ENCODE measurements around the gene DYNC2I2.

DNA sequence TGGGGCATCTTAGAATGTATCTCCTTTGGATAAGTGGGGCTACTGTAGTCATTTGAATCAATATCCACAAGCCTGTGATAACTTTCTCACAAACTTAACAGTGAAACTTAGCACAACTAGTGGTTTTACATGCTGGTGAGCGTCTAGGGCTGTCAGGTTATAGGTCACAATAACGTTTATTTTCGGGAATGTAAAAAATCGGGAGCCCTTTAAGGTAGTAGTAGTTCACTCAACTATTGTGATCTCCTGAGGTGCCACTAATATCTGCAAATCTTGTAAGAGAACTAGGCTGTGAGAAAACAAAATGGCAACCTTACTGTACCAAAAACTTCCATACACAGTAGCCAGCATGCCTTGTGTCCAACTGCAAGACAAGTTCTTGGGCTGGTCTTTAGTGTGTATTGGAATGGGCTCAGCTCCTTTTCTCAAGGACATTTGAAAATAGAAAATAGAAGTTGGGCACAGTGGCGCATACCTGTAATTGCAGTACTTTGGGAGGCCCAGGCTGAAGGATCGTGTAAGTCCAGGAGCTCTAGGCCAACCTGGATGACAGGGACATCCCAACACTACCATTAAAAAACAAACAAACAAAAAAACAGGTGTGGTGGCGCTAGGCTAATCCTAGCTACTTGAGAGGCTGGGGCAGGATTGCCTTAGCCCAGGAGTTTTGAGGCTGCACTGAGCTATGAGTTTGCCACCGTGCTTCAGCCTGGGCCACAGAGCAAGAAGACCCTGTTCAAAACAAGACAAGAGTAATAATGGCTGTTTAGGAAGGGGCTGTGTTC lies 40.5 kb upstream of the DYNC2I2 start:
- no peak for TF ChIP-seq EZH2phosphoT487 (IDR thresholded peaks at IDR 0.05; ENCODE audit: borderline replicate concordance, low read depth)
- TF ChIP-seq, protein P1, sequence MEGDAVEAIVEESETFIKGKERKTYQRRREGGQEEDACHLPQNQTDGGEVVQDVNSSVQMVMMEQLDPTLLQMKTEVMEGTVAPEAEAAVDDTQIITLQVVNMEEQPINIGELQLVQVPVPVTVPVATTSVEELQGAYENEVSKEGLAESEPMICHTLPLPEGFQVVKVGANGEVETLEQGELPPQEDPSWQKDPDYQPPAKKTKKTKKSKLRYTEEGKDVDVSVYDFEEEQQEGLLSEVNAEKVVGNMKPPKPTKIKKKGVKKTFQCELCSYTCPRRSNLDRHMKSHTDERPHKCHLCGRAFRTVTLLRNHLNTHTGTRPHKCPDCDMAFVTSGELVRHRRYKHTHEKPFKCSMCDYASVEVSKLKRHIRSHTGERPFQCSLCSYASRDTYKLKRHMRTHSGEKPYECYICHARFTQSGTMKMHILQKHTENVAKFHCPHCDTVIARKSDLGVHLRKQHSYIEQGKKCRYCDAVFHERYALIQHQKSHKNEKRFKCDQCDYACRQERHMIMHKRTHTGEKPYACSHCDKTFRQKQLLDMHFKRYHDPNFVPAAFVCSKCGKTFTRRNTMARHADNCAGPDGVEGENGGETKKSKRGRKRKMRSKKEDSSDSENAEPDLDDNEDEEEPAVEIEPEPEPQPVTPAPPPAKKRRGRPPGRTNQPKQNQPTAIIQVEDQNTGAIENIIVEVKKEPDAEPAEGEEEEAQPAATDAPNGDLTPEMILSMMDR (IDR thresholded peaks at IDR 0.05) = no peak
- no peak for TF ChIP-seq JUND (IDR thresholded peaks at IDR 0.05)
- TF ChIP-seq, protein P2, sequence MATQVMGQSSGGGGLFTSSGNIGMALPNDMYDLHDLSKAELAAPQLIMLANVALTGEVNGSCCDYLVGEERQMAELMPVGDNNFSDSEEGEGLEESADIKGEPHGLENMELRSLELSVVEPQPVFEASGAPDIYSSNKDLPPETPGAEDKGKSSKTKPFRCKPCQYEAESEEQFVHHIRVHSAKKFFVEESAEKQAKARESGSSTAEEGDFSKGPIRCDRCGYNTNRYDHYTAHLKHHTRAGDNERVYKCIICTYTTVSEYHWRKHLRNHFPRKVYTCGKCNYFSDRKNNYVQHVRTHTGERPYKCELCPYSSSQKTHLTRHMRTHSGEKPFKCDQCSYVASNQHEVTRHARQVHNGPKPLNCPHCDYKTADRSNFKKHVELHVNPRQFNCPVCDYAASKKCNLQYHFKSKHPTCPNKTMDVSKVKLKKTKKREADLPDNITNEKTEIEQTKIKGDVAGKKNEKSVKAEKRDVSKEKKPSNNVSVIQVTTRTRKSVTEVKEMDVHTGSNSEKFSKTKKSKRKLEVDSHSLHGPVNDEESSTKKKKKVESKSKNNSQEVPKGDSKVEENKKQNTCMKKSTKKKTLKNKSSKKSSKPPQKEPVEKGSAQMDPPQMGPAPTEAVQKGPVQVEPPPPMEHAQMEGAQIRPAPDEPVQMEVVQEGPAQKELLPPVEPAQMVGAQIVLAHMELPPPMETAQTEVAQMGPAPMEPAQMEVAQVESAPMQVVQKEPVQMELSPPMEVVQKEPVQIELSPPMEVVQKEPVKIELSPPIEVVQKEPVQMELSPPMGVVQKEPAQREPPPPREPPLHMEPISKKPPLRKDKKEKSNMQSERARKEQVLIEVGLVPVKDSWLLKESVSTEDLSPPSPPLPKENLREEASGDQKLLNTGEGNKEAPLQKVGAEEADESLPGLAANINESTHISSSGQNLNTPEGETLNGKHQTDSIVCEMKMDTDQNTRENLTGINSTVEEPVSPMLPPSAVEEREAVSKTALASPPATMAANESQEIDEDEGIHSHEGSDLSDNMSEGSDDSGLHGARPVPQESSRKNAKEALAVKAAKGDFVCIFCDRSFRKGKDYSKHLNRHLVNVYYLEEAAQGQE (IDR thresholded peaks at IDR 0.05; ENCODE audit: low read depth, low read length) = no peak
- no peak for TF ChIP-seq RFX5 (IDR thresholded peaks at IDR 0.05; ENCODE audit: low read length)
- TF ChIP-seq, protein P3, sequence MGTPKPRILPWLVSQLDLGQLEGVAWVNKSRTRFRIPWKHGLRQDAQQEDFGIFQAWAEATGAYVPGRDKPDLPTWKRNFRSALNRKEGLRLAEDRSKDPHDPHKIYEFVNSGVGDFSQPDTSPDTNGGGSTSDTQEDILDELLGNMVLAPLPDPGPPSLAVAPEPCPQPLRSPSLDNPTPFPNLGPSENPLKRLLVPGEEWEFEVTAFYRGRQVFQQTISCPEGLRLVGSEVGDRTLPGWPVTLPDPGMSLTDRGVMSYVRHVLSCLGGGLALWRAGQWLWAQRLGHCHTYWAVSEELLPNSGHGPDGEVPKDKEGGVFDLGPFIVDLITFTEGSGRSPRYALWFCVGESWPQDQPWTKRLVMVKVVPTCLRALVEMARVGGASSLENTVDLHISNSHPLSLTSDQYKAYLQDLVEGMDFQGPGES (IDR thresholded peaks at IDR 0.05; ENCODE audit: low read depth, low read length) = no peak
- TF ChIP-seq, protein P4, sequence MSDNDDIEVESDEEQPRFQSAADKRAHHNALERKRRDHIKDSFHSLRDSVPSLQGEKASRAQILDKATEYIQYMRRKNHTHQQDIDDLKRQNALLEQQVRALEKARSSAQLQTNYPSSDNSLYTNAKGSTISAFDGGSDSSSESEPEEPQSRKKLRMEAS (IDR thresholded peaks at IDR 0.05; ENCODE audit: low read depth) = no peak
- no peak for TF ChIP-seq TAF1 (IDR thresholded peaks at IDR 0.05; ENCODE audit: borderline replicate concordance, low read depth, low read length)
- TF ChIP-seq RAD21 (IDR thresholded peaks at IDR 0.05; ENCODE audit: low read length) = no peak
- TF ChIP-seq, protein P5, sequence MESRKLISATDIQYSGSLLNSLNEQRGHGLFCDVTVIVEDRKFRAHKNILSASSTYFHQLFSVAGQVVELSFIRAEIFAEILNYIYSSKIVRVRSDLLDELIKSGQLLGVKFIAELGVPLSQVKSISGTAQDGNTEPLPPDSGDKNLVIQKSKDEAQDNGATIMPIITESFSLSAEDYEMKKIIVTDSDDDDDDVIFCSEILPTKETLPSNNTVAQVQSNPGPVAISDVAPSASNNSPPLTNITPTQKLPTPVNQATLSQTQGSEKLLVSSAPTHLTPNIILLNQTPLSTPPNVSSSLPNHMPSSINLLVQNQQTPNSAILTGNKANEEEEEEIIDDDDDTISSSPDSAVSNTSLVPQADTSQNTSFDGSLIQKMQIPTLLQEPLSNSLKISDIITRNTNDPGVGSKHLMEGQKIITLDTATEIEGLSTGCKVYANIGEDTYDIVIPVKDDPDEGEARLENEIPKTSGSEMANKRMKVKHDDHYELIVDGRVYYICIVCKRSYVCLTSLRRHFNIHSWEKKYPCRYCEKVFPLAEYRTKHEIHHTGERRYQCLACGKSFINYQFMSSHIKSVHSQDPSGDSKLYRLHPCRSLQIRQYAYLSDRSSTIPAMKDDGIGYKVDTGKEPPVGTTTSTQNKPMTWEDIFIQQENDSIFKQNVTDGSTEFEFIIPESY (IDR thresholded peaks at IDR 0.05; ENCODE audit: borderline replicate concordance, low read depth) = no peak
- TF ChIP-seq, protein P6, sequence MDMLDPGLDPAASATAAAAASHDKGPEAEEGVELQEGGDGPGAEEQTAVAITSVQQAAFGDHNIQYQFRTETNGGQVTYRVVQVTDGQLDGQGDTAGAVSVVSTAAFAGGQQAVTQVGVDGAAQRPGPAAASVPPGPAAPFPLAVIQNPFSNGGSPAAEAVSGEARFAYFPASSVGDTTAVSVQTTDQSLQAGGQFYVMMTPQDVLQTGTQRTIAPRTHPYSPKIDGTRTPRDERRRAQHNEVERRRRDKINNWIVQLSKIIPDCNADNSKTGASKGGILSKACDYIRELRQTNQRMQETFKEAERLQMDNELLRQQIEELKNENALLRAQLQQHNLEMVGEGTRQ (IDR thresholded peaks at IDR 0.05; ENCODE audit: borderline replicate concordance, low read depth, low read length) = no peak
- TF ChIP-seq POLR2AphosphoS5 (IDR thresholded peaks at IDR 0.05; ENCODE audit: low read depth, low read length) = peak; percentile 39; the same call in 1 of the 2 replicates
- no peak for TF ChIP-seq EP300 (IDR thresholded peaks at IDR 0.05; ENCODE audit: borderline replicate concordance in 1 of 2, low read depth in 1 of 2, low read length in 1 of 2)

Data from SK-N-SH (cell line).